Thoracic aorta (tissue), 2 donors: ENCODE data around the gene NHSL2. TPM values are rescaled to one million over a fixed set of nuclear protein-coding genes. Genes with fewer than 3 reads are reported as not detected.
"Not testable (repeated sequence)": the region's sequence is repeated elsewhere in the genome, so short reads cannot be mapped to it uniquely, and the experiment has no call there.

Experiments
- ATAC-seq: fragments of 150-250 bp; one replicate; pipeline ENCODE4 v1.8.0; 2017; ENCODE audit warnings: low read depth; ENCODE audit not compliant: insufficient number of reproducible peaks, low FRiP score
- DNase-seq: peaks from one replicate; pipeline ENCODE4 v3.0.0-alpha.2; 2020; ENCODE audit warnings: low spot score
- H3K27ac ChIP-seq, 2 donors: fragments of 200-600 bp; sonication (generic); 1 replicate in 1 of 2; 2 replicates in 1 of 2; pipeline ENCODE4 v1.5.1; 2016; ENCODE audit warnings: mild to moderate bottlenecking in 2 of 2, moderate library complexity in 2 of 2
- H3K27me3 ChIP-seq: fragments of 200-600 bp; sonication (generic); replicated peaks from 2 replicates; pipeline ENCODE4 v1.6.0; 2016; ENCODE audit warnings: mild to moderate bottlenecking; ENCODE audit not compliant: insufficient read depth
- H3K36me3 ChIP-seq: fragments of 200-600 bp; sonication (generic); one replicate; pipeline ENCODE4 v1.5.1; 2016
- H3K4me1 ChIP-seq, 2 donors: fragments of 200-600 bp; sonication (generic); 1 replicate in 1 of 2; 2 replicates in 1 of 2; pipeline versions ENCODE4 v1.5.1 to v1.6.0; 2016; ENCODE audit warnings: low read depth in 2 of 2, mild to moderate bottlenecking in 1 of 2; ENCODE audit not compliant: control insufficient read depth in 1 of 2
- H3K4me3 ChIP-seq: fragments of 200-600 bp; sonication (generic); 2 replicates; pipeline ENCODE4 v1.5.1; 2016; ENCODE audit warnings: mild to moderate bottlenecking
- H3K9me3 ChIP-seq: fragments of 200-600 bp; sonication (generic); 2 replicates; pipeline ENCODE4 v1.5.1; 2016
- CTCF ChIP-seq: fragments of 200-600 bp; sonication (generic); IDR thresholded peaks from one replicate; pipeline ENCODE4 v1.5.1; 2019; ENCODE audit warnings: antibody characterized with exemption
- total RNA-seq, 2 donors: library from RNA; depleted of rRNA; stranded (reverse); fragments of >200 nt; gene quantifications; one replicate each; pipeline versions ENCODE4 v1.1.0 to v1.2.3, GENCODE V29; 2016

Gene NHSL2
- total RNA-seq, 2 donors from 2014 or later, result 15.0 to 16.5 TPM

GRCh38 chrX:71872542-71873458 is 37.8 kb upstream of the NHSL2 start:
- Histone ChIP-seq H3K27ac (no peak overlapping the region), H3K9me3 (no peaks in the 10 kb centered on the region), H3K36me3 (no peaks in the 10 kb centered on the region), H3K27me3 (no peaks in the 10 kb centered on the region), H3K4me3 (no peak overlapping the region), H3K4me1 (no peaks in the 10 kb centered on the region)
- DNase-seq, result no peak
- no peak for TF ChIP-seq CTCF
- ATAC-seq, result no peak

- TF ChIP-seq CTCF, result no peak
These were observed 37.2 kb upstream of the NHSL2 start for GRCh38 chrX:71873459-71873833.

GRCh38 chrX:71876841-71877240 is 33.8 kb upstream of the NHSL2 start:
- H3K4me1 ChIP-seq, H3K9me3 ChIP-seq, DNase-seq, H3K36me3 ChIP-seq, ATAC-seq, H3K27me3 ChIP-seq, H3K4me3 ChIP-seq, H3K27ac ChIP-seq: not testable (repeated sequence)

More at GRCh38 chrX:71873459-71873833, 37.2 kb upstream of the NHSL2 start:
- Histone ChIP-seq H3K4me3 (no peak overlapping the region), H3K4me1 (no peaks in the 10 kb centered on the region), H3K9me3 (no peaks in the 10 kb centered on the region), H3K27ac (no peak overlapping the region), H3K36me3 (no peaks in the 10 kb centered on the region), H3K27me3 (no peaks in the 10 kb centered on the region)
- ATAC-seq (no peak), DNase-seq (no peak)

GRCh38 chrX:71885099-71885498 is 25.5 kb upstream of the NHSL2 start:
- no peaks in the 10 kb centered on the region for H3K36me3 ChIP-seq
- no peak overlapping the region for H3K4me3 ChIP-seq
- no peaks in the 10 kb centered on the region for H3K27me3 ChIP-seq
- no peak for DNase-seq
- no peak overlapping the region for H3K27ac ChIP-seq
- no peak for ATAC-seq
- H3K4me1 ChIP-seq, result no peaks in the 10 kb centered on the region
- no peak for TF ChIP-seq CTCF
- no peaks in the 10 kb centered on the region for H3K9me3 ChIP-seq

- TF ChIP-seq CTCF, result no peak
- DNase-seq (no peak), ATAC-seq (no peak)
- Histone ChIP-seq H3K9me3 (no peaks in the 10 kb centered on the region), H3K4me1 (no peaks in the 10 kb centered on the region), H3K27ac (no peak overlapping the region), H3K27me3 (no peaks in the 10 kb centered on the region), H3K36me3 (no peaks in the 10 kb centered on the region), H3K4me3 (no peak overlapping the region)
These were observed 15.0 kb upstream of the NHSL2 start for GRCh38 chrX:71895607-71896006.
